Hepatocyte (in vitro differentiated cells): ENCODE measurements around the gene STX8. TPM values are rescaled to one million over a fixed set of nuclear protein-coding genes. Genes with fewer than 3 reads are reported as not detected.

ENCODE experiments used
- DNase-seq: peaks from one replicate; pipeline ENCODE4 v3.0.0-alpha.2; 2016; ENCODE audit warnings: low spot score
- H2AFZ ChIP-seq: fragments of 200-600 bp; sonication (generic); 2 replicates; pipeline ENCODE4 v1.6.0; 2016; ENCODE audit warnings: antibody characterized with exemption, mild to moderate bottlenecking
- H3K27ac ChIP-seq: fragments of 200-600 bp; sonication (generic); 2 replicates; pipeline ENCODE4 v1.5.1; 2016; ENCODE audit warnings: mild to moderate bottlenecking
- H3K27me3 ChIP-seq: fragments of 200-600 bp; sonication (generic); 2 replicates; pipeline ENCODE4 v1.6.1; 2016
- H3K36me3 ChIP-seq: fragments of 200-600 bp; sonication (generic); replicated peaks from 2 replicates; pipeline ENCODE4 v1.5.1; 2016; ENCODE audit warnings: low read depth; ENCODE audit not compliant: insufficient read depth
- H3K4me1 ChIP-seq: fragments of 200-600 bp; sonication (generic); 2 replicates; pipeline ENCODE4 v1.5.1; 2016; ENCODE audit warnings: mild to moderate bottlenecking, moderate library complexity; ENCODE audit not compliant: insufficient read depth
- H3K4me2 ChIP-seq: fragments of 200-600 bp; sonication (generic); 2 replicates; pipeline ENCODE4 v1.6.0; 2016
- H3K4me3 ChIP-seq: fragments of 200-600 bp; sonication (generic); 2 replicates; pipeline ENCODE4 v1.5.1; 2016; ENCODE audit warnings: mild to moderate bottlenecking
- H3K79me2 ChIP-seq: fragments of 200-600 bp; sonication (generic); 2 replicates; pipeline ENCODE4 v1.6.0; 2017; ENCODE audit warnings: mild to moderate bottlenecking
- H3K9me2 ChIP-seq: fragments of 200-600 bp; sonication (generic); replicated peaks from 2 replicates; pipeline ENCODE4 v1.6.0; 2017; ENCODE audit warnings: mild to moderate bottlenecking; ENCODE audit not compliant: insufficient read depth
- H3K9me3 ChIP-seq: fragments of 200-600 bp; sonication (generic); 2 replicates; pipeline ENCODE4 v1.5.1; 2016; ENCODE audit warnings: low read depth, mild to moderate bottlenecking
- H4K20me1 ChIP-seq: fragments of 200-600 bp; sonication (generic); 2 replicates; pipeline ENCODE4 v1.6.0; 2016; ENCODE audit warnings: mild to moderate bottlenecking; ENCODE audit not compliant: insufficient read depth, poor library complexity, severe bottlenecking
- EZH2 ChIP-seq: fragments of 200-600 bp; sonication (generic); IDR thresholded peaks from 2 replicates; pipeline ENCODE4 v1.6.1; 2016; ENCODE audit warnings: antibody characterized with exemption, mild to moderate bottlenecking, borderline replicate concordance
- EZH2phosphoT487 ChIP-seq: fragments of 200-600 bp; sonication (generic); IDR thresholded peaks from one replicate; pipeline ENCODE4 v1.6.1; 2018; ENCODE audit warnings: antibody characterized with exemption, mild to moderate bottlenecking, low read depth, moderate library complexity; ENCODE audit not compliant: unreplicated experiment, severe bottlenecking
- WGBS: methylation state at CpG from one replicate; pipeline ENCODE4 v1.1.6; 2016; ENCODE audit warnings: low lambda C conversion rate; ENCODE audit errors: missing lambda C conversion rate; 5-methylcytosine and 5-hydroxymethylcytosine counted together
- polyA plus RNA-seq: library from polyadenylated mRNA; unstranded; fragments of >200 nt; fragmentation: Nextera tagmentation; extraction: Ambion mirVana; gene quantifications from 2 replicates; pipeline ENCODE4 v1.2.1, GENCODE V29; 2016
- total RNA-seq: library from RNA; depleted of rRNA; stranded (reverse); fragments of >200 nt; gene quantifications from 2 replicates; pipeline ENCODE4 v1.2.3, GENCODE V29; 2014
- TF ChIP-seq, protein P1 (sequence below): fragments of 200-600 bp; sonication (generic); IDR thresholded peaks from 2 replicates; pipeline ENCODE4 v1.5.1; 2016; ENCODE audit warnings: antibody characterized with exemption, mild to moderate bottlenecking; ENCODE audit not compliant: poor library complexity

STX8 gene
- total and polyA plus RNA-seq, 2 experiments from 2014 or later: 40.6 to 64.7 TPM

DNA sequence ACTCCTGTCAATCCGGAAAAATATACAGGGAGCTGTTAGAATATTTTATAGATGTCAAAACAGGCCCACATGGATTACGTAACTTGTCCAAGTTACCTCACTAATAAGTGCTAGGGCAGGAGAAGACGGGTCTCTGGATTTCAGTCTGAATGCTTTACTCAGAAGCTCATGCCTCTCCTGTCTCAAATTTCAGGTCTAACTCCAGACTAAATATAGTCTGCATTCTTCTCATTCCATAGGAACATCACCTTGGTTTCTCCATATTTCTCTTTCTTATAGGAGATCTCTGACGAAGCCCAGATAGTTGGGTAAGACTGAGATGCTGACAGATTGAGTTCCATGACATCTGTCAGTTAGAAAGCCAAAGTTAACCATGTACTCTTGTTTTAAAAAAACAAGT, 174.2 kb downstream of the STX8 start:
- Histone ChIP-seq H3K4me1 (no peaks in the 10 kb centered on the region), H3K79me2 (no peaks in the 10 kb centered on the region), H3K9me3 (no peaks in the 10 kb centered on the region), H2AFZ (no peak overlapping the region), H3K36me3 (no peaks in the 10 kb centered on the region), H3K27me3 (no peaks in the 10 kb centered on the region), H3K27ac (peak overlapping the region; percentile 39), H4K20me1 (no peaks in the 10 kb centered on the region), H3K4me2 (no peak overlapping the region), H3K4me3 (no peak overlapping the region), H3K9me2 (no peaks in the 10 kb centered on the region)
- peak; percentile 10 for DNase-seq
- 47% methylated on average over 4 of the region's 4 CpGs for WGBS
- no peak for TF ChIP-seq EZH2phosphoT487
- no peak for TF ChIP-seq EZH2
- TF ChIP-seq, protein P1, sequence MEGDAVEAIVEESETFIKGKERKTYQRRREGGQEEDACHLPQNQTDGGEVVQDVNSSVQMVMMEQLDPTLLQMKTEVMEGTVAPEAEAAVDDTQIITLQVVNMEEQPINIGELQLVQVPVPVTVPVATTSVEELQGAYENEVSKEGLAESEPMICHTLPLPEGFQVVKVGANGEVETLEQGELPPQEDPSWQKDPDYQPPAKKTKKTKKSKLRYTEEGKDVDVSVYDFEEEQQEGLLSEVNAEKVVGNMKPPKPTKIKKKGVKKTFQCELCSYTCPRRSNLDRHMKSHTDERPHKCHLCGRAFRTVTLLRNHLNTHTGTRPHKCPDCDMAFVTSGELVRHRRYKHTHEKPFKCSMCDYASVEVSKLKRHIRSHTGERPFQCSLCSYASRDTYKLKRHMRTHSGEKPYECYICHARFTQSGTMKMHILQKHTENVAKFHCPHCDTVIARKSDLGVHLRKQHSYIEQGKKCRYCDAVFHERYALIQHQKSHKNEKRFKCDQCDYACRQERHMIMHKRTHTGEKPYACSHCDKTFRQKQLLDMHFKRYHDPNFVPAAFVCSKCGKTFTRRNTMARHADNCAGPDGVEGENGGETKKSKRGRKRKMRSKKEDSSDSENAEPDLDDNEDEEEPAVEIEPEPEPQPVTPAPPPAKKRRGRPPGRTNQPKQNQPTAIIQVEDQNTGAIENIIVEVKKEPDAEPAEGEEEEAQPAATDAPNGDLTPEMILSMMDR: no peak

DNA sequence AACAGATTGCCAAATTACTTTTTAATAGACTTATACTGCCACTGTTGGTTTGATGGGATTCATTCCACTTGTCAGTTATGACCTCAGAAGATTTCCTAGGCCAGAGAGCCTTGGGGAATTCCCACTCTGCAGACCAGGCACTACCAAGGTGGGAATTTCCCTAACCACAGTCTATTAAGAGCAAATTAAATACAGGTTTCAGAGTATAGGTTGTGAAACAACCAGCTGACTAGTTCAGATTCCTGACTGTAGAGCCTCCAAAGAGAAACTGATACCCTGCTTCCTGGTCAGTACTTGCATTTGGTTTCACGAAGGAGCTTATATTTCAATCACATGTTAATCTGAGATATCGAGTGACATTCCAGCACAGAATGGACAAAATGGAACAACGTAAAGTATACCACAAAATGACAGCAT, 186.5 kb downstream of the STX8 start:
- Histone ChIP-seq H2AFZ (no peak overlapping the region), H3K4me2 (no peak overlapping the region), H3K4me3 (no peak overlapping the region), H3K9me3 (peaks cover 4% of the 10 kb centered on the region), H3K36me3 (no peaks in the 10 kb centered on the region), H3K9me2 (no peaks in the 10 kb centered on the region), H3K27me3 (no peaks in the 10 kb centered on the region), H4K20me1 (no peaks in the 10 kb centered on the region), H3K79me2 (no peaks in the 10 kb centered on the region), H3K4me1 (no peaks in the 10 kb centered on the region), H3K27ac (peak overlapping the region; percentile 45)
- TF ChIP-seq, protein P1: no peak
- TF ChIP-seq EZH2 (no peak), EZH2phosphoT487 (no peak)
- DNase-seq: peak; percentile 47
- WGBS: 70% methylated on average over 3 of the region's 3 CpGs

DNA sequence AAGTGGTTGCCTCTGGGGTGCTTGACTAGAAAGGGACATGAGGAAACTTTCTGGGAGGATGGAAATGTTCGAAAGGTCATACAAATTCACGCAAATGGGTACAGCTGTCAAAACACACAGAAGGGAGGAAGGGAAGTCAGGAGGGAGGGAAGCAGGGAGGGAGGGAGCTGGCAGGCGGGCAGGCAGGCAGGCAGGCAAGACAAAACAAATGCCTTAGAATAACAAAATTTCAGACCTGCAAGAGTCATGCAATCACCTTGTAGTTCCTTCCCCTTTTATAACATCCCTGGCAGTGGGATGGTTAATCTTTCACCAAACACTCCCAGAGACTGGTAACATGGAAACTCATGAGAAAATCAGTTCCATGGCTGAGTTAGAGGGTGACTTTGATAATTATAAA, 189.2 kb downstream of the STX8 start:
- H3K4me3 ChIP-seq: no peak overlapping the region
- H3K36me3 ChIP-seq: no peaks in the 10 kb centered on the region
- no peaks in the 10 kb centered on the region for H3K27me3 ChIP-seq
- no peaks in the 10 kb centered on the region for H3K79me2 ChIP-seq
- WGBS: 69% methylated on average over 3 of the region's 3 CpGs
- no peak overlapping the region for H3K27ac ChIP-seq
- no peaks in the 10 kb centered on the region for H3K4me1 ChIP-seq
- peak; percentile 15 for DNase-seq
- H3K9me2 ChIP-seq: no peaks in the 10 kb centered on the region
- H2AFZ ChIP-seq: no peak overlapping the region
- no peak for TF ChIP-seq EZH2phosphoT487
- no peak overlapping the region for H3K4me2 ChIP-seq
- no peaks in the 10 kb centered on the region for H4K20me1 ChIP-seq
- H3K9me3 ChIP-seq: no peaks in the 10 kb centered on the region

DNA sequence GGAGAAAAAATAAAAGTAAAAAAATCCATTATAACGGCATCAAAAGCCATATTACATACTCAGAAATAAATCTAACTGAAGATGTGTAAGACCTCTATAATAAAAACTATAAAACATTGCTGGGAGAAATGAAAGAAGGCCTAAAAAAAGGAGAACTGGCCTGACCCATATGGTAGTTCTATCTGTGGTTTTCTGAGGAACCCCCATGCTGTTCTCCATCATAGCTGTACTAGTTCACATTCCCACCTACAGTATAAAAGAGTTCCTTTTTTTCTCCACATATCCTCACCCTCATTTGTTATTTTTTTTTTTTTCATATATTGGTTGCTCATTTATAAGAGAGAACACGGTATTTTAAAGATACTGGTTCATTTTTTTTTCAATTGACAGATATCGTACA, 191.8 kb downstream of the STX8 start:
- WGBS: 99% methylated on average over 3 of the region's 3 CpGs
- no peaks in the 10 kb centered on the region for H3K27me3 ChIP-seq
- no peak overlapping the region for H3K4me2 ChIP-seq
- no peak for DNase-seq
- no peak overlapping the region for H3K4me3 ChIP-seq
- no peaks in the 10 kb centered on the region for H4K20me1 ChIP-seq
- no peaks in the 10 kb centered on the region for H3K9me2 ChIP-seq
- H3K36me3 ChIP-seq: no peaks in the 10 kb centered on the region
- no peaks in the 10 kb centered on the region for H3K4me1 ChIP-seq
- H3K79me2 ChIP-seq: no peaks in the 10 kb centered on the region
- TF ChIP-seq, protein P1: no peak
- TF ChIP-seq EZH2phosphoT487 (no peak), EZH2 (no peak)
- H2AFZ ChIP-seq: no peak overlapping the region
- H3K9me3 ChIP-seq: no peaks in the 10 kb centered on the region
- no peak overlapping the region for H3K27ac ChIP-seq
